Measurements from ENCODE around the gene PHAF1. TPM values are rescaled to one million over a fixed set of nuclear protein-coding genes. Genes with fewer than 3 reads are reported as not detected.
A peak's percentile ranks its signal among the peaks of the same experiment; 100 is the strongest.

Gene PHAF1
- total and polyA plus RNA-seq, 3 experiments from 2014 or later = 14.7 to 21.2 (median 20.2) TPM

DNA sequence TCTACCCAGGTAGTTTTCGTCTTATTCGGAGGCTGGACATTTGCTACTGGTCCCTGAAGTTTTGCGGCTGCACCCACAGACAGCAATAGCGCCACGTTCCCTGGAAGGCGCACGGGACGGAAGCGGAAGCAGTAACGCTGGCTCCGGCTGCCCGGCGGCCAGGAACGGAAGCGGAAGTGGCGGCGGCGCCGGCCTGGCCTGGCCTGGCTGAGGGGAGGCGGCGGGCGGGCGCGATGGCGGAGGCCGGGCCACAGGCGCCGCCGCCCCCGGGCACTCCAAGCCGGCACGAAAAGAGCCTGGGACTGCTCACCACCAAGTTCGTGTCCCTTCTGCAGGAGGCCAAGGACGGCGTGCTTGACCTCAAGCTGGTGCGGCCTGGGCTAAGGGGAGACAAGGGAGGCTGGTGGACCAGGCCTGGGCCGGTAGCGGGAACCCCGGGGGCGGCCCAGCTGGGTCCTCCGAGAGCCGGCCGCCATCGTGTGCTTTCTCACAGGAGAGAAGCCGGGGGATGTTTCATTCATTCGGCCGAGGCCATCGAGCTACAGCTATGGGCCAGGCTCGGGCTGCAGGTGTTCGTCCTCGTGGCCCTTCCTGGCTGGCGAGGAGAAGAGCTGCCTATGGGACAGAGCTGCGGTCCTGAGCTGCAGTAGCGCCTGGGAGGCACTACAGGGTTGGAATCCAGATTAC is 82.4 kb downstream of the PHAF1 start, which contains the start of gene E2F4:
Gene E2F4, plus strand, starts transcription at position 161 of the 687 bp plus-strand sequence. Its CDS starts 73 bp downstream, at position 234.
- Histone ChIP-seq H3K27ac (ENCODE audit: low read depth, low read length) (peak within 1 kb of the TSS; percentile 81), H3K36me3 (ENCODE audit: insufficient read depth, low read length) (peaks cover 30% of the 10 kb centered on the region), H3K27me3 (ENCODE audit: insufficient read depth, low read length, poor library complexity, severe bottlenecking) (no peaks in the 10 kb centered on the region), H3K9me3 (ENCODE audit: low read length) (no peaks in the 10 kb centered on the region), H3K4me3 (ENCODE audit: low read length) (peak within 1 kb of the TSS; percentile 84), H3K4me1 (ENCODE audit: insufficient read depth, low read length) (peaks cover 24% of the 10 kb centered on the region)
- peak; percentile 78 to 90 (median 81) for DNase-seq
- H3K27ac Mint-ChIP-seq = peak within 1 kb of the TSS; percentile 79 to 98 (median 94)
- no peaks in the 10 kb centered on the region for H3K9me3 Mint-ChIP-seq
- POLR2A ChIA-PET = interaction anchor here (1.3 to 1.5 kb wide), 2 partner anchors 52 to 164 kb away, joined by 4 to 9 read pairs; no protein-coding TSS in a partner anchor
- CTCF ChIA-PET = interaction anchor here (0.6 to 1.7 kb wide), 5 partner anchors 29 to 174 kb away, joined by 3 to 8 read pairs (median 3); partner anchors contain the start of gene SLC9A5
- peak within 1 kb of the TSS; percentile 84 to 95 (median 91) for H3K4me3 Mint-ChIP-seq
- peaks cover 8 to 45% (median 11%) of the 10 kb centered on the region in 3 donors for H3K36me3 Mint-ChIP-seq
- peaks cover 34 to 56% (median 52%) of the 10 kb centered on the region in 3 donors for H3K4me1 Mint-ChIP-seq
- no peaks in the 10 kb centered on the region for H3K27me3 Mint-ChIP-seq

DNA sequence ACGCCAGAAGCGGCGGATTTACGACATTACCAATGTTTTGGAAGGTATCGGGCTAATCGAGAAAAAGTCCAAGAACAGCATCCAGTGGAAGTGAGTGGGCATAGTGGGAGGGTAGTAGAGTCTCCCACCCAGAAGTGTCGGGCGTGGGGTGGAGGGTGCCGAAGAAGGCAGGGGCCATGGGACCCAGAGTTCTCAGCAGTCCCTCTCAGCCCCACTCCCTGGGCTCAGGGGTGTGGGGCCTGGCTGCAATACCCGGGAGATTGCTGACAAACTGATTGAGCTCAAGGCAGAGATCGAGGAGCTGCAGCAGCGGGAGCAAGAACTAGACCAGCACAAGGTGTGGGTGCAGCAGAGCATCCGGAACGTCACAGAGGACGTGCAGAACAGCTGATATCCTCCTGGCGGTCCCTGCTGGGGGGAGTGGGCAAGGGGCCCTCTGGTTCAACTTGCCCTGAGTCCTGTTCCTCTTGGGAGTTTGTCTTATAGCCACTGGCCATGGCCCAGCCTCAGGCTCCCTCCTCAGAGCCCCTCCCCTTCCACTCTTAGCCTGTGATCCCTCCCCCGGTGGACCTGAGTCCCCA is 83.1 kb downstream of the PHAF1 start:
- peak overlapping the region; percentile 81 for H3K27ac ChIP-seq (ENCODE audit: low read depth, low read length)
- Mint-ChIP-seq H3K4me3 (peak overlapping the region; percentile 84 to 95 (median 91)), H3K27me3 (no peaks in the 10 kb centered on the region), H3K27ac (peak overlapping the region; percentile 79 to 98 (median 92)), H3K4me1 (peaks cover 34 to 56% (median 52%) of the 10 kb centered on the region in 3 donors), H3K9me3 (no peaks in the 10 kb centered on the region), H3K36me3 (peaks cover 8 to 53% (median 11%) of the 10 kb centered on the region in 3 donors)
- peaks cover 24% of the 10 kb centered on the region for H3K4me1 ChIP-seq (ENCODE audit: insufficient read depth, low read length)
- peak overlapping the region; percentile 84 for H3K4me3 ChIP-seq (ENCODE audit: low read length)
- H3K27me3 ChIP-seq (ENCODE audit: insufficient read depth, low read length, poor library complexity, severe bottlenecking) = no peaks in the 10 kb centered on the region
- H3K9me3 ChIP-seq (ENCODE audit: low read length) = no peaks in the 10 kb centered on the region
- H3K36me3 ChIP-seq (ENCODE audit: insufficient read depth, low read length) = peaks cover 37% of the 10 kb centered on the region
- ChIA-PET CTCF (interaction anchor here (0.6 to 1.7 kb wide), 6 partner anchors 30 to 177 kb away, joined by 3 to 8 read pairs (median 3); partner anchors contain the start of gene SLC9A5), POLR2A (interaction anchor here (1.3 to 1.5 kb wide), 2 partner anchors 52 to 165 kb away, joined by 4 to 9 read pairs; no protein-coding TSS in a partner anchor)
- DNase-seq = no peak

DNA sequence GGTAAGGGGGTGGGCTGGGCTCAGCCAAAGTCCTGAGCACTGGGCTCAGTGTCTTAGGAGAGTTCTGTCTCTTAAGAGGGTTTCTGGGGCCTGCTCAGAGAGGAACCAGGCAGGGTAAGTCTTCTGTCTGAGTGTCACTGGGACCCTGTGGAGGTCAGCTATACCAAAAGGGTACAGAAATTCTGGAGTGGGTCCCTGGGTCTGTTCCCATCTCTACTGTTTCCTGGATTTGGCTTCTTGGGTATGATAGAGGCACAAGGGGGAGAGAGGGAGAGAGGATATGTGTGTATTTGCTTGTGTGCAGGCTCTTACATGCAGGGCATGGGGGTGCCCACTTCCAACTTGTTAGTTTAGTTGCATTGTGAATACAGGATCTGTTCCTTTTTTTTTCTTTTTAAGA is 83.8 kb downstream of the PHAF1 start:
- peak overlapping the region in 7 of 8 donors; percentile 79 to 98 (median 92) for H3K27ac Mint-ChIP-seq
- Histone ChIP-seq H3K36me3 (ENCODE audit: insufficient read depth, low read length) (peaks cover 42% of the 10 kb centered on the region), H3K4me1 (ENCODE audit: insufficient read depth, low read length) (peaks cover 24% of the 10 kb centered on the region), H3K27me3 (ENCODE audit: insufficient read depth, low read length, poor library complexity, severe bottlenecking) (no peaks in the 10 kb centered on the region), H3K27ac (ENCODE audit: low read depth, low read length) (peak overlapping the region; percentile 81), H3K9me3 (ENCODE audit: low read length) (no peaks in the 10 kb centered on the region), H3K4me3 (ENCODE audit: low read length) (peak overlapping the region; percentile 84)
- CTCF ChIA-PET = interaction anchor here (0.9 to 1.9 kb wide), 4 partner anchors 9 to 177 kb away, joined by 3 to 8 read pairs (median 5); no protein-coding TSS in a partner anchor
- H3K9me3 Mint-ChIP-seq = no peaks in the 10 kb centered on the region
- H3K27me3 Mint-ChIP-seq = no peaks in the 10 kb centered on the region
- no peak for DNase-seq
- H3K4me3 Mint-ChIP-seq = peak overlapping the region; percentile 84 to 95 (median 91)
- peaks cover 8 to 59% (median 11%) of the 10 kb centered on the region in 3 donors for H3K36me3 Mint-ChIP-seq
- H3K4me1 Mint-ChIP-seq = peaks cover 34 to 62% (median 52%) of the 10 kb centered on the region in 3 donors
- POLR2A ChIA-PET = interaction anchor here (1.3 to 1.5 kb wide), 2 partner anchors 51 to 165 kb away, joined by 4 to 9 read pairs; no protein-coding TSS in a partner anchor

DNA sequence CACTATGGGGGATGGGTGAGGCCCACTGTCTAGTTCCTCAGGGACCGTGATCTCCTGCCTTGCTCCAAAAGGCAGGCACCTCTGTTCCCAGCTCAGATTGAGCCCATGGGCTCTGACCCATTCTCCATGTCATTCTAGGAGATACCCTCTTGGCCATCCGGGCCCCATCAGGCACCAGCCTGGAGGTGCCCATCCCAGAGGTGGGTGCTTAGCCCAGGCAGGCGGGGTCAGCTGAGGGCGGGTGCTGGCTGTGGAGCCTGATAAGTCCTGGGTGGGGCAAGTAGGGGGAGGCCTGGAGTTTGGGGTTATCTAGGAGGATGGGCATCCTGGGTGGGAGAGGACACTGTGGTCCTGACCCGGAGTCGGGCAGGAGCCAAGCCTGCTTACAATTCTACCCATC is 84.5 kb downstream of the PHAF1 start:
- Histone ChIP-seq H3K36me3 (ENCODE audit: insufficient read depth, low read length) (peaks cover 42% of the 10 kb centered on the region), H3K9me3 (ENCODE audit: low read length) (no peaks in the 10 kb centered on the region), H3K27me3 (ENCODE audit: insufficient read depth, low read length, poor library complexity, severe bottlenecking) (no peaks in the 10 kb centered on the region), H3K27ac (ENCODE audit: low read depth, low read length) (no peak overlapping the region), H3K4me3 (ENCODE audit: low read length) (no peak overlapping the region), H3K4me1 (ENCODE audit: insufficient read depth, low read length) (peaks cover 24% of the 10 kb centered on the region)
- Mint-ChIP-seq H3K27me3 (no peaks in the 10 kb centered on the region), H3K27ac (peak overlapping the region in 6 of 8 donors; percentile 79 to 96 (median 92)), H3K9me3 (no peaks in the 10 kb centered on the region), H3K36me3 (peaks cover 8 to 60% (median 11%) of the 10 kb centered on the region in 3 donors), H3K4me1 (peaks cover 34 to 62% (median 52%) of the 10 kb centered on the region in 3 donors), H3K4me3 (peak overlapping the region; percentile 44 to 95 (median 90))
- CTCF ChIA-PET = interaction anchor here (1.3 to 1.9 kb wide), 3 partner anchors 9 to 53 kb away, joined by 3 to 8 read pairs (median 6); partner anchors contain the start of gene FHOD1
- DNase-seq = no peak
- POLR2A ChIA-PET = no interaction called here

DNA sequence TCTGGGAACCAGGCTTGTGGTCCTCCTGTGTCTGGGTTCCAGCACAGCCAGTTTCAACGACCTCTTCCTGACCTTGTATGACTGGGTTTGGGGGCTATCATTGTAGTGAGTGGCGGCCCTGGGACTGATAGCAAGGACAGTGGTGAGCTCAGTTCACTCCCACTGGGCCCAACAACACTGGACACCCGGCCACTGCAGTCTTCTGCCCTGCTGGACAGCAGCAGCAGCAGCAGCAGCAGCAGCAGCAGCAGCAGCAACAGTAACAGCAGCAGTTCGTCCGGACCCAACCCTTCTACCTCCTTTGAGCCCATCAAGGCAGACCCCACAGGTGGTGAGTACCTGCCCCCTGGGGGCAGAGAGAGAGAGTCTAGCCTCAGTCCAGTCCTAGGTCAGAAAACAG is 85.9 kb downstream of the PHAF1 start:
- no peak overlapping the region for H3K27ac ChIP-seq (ENCODE audit: low read depth, low read length)
- Mint-ChIP-seq H3K36me3 (peaks cover 8 to 71% (median 11%) of the 10 kb centered on the region in 3 donors), H3K4me3 (no peak overlapping the region), H3K9me3 (no peaks in the 10 kb centered on the region), H3K4me1 (peaks cover 34 to 62% (median 52%) of the 10 kb centered on the region in 3 donors), H3K27me3 (no peaks in the 10 kb centered on the region), H3K27ac (peak overlapping the region in 4 of 8 donors; percentile 23 to 91 (median 72))
- DNase-seq = no peak
- CTCF ChIA-PET = no interaction called here
- peaks cover 42% of the 10 kb centered on the region for H3K36me3 ChIP-seq (ENCODE audit: insufficient read depth, low read length)
- no peaks in the 10 kb centered on the region for H3K9me3 ChIP-seq (ENCODE audit: low read length)
- POLR2A ChIA-PET = no interaction called here
- H3K4me3 ChIP-seq (ENCODE audit: low read length) = no peak overlapping the region
- H3K27me3 ChIP-seq (ENCODE audit: insufficient read depth, low read length, poor library complexity, severe bottlenecking) = no peaks in the 10 kb centered on the region
- peaks cover 24% of the 10 kb centered on the region for H3K4me1 ChIP-seq (ENCODE audit: insufficient read depth, low read length)

DNA sequence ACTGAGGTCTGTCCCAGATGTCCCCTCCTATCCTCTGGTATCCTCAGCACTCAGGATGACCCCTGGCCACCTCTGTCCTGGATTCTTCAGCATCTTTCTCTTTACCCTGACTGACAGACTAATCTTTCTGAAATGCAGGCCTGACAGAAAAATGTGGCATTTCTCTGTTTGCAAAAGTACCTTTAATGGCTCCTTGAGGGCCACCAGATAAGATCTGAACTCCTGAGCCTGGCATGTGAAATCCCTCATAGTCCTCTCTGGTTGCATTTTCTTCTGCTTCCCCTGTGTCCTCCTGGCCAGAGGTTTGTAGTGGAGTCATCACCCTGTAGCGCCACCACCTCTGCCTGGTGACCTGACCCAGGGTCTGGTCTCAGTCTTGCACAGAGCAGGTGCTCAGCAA is 87.1 kb downstream of the PHAF1 start:
- Histone ChIP-seq H3K36me3 (ENCODE audit: insufficient read depth, low read length) (peaks cover 42% of the 10 kb centered on the region), H3K4me1 (ENCODE audit: insufficient read depth, low read length) (peaks cover 16% of the 10 kb centered on the region), H3K9me3 (ENCODE audit: low read length) (no peaks in the 10 kb centered on the region), H3K27ac (ENCODE audit: low read depth, low read length) (no peak overlapping the region), H3K27me3 (ENCODE audit: insufficient read depth, low read length, poor library complexity, severe bottlenecking) (no peaks in the 10 kb centered on the region), H3K4me3 (ENCODE audit: low read length) (no peak overlapping the region)
- no peak for DNase-seq
- ChIA-PET CTCF (interaction anchor here (1.5 kb wide), 2 partner anchors 8 to 12 kb away, joined by 3 to 5 read pairs; no protein-coding TSS in a partner anchor), POLR2A (no interaction called here)
- H3K4me1 Mint-ChIP-seq = peaks cover 27 to 55% (median 45%) of the 10 kb centered on the region in 3 donors
- peak overlapping the region in 2 of 8 donors; percentile 29 to 70 for H3K27ac Mint-ChIP-seq
- no peaks in the 10 kb centered on the region for H3K27me3 Mint-ChIP-seq
- peak overlapping the region in 1 of 7 donors; percentile 49 for H3K4me3 Mint-ChIP-seq
- peaks cover 8 to 80% (median 11%) of the 10 kb centered on the region in 3 donors for H3K36me3 Mint-ChIP-seq
- no peaks in the 10 kb centered on the region for H3K9me3 Mint-ChIP-seq

DNA sequence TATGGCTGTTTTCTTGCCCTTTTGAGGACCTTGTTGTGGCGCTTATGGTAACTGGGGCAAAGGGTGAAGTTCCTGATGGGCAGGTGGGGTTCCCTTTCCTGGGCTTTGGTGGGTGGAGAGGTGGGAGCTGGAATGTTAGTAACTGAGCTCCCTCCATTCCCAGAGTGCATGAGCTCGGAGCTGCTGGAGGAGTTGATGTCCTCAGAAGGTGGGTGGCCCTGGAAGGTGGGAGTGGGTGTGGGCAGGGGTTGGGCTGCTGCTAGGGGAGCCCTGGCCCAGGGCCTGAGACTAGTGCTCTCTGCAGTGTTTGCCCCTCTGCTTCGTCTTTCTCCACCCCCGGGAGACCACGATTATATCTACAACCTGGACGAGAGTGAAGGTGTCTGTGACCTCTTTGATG is 88.0 kb downstream of the PHAF1 start:
- Mint-ChIP-seq H3K36me3 (peaks cover 8 to 82% (median 11%) of the 10 kb centered on the region in 3 donors), H3K4me3 (no peak overlapping the region), H3K27ac (no peak overlapping the region), H3K27me3 (no peaks in the 10 kb centered on the region), H3K9me3 (no peaks in the 10 kb centered on the region), H3K4me1 (peaks cover 23 to 49% (median 40%) of the 10 kb centered on the region in 3 donors)
- ChIA-PET CTCF (interaction anchor here (0.9 to 1.5 kb wide), 6 partner anchors 9 to 244 kb away, joined by 3 to 5 read pairs (median 3); partner anchors contain the start of gene FHOD1), POLR2A (no interaction called here)
- Histone ChIP-seq H3K27me3 (ENCODE audit: insufficient read depth, low read length, poor library complexity, severe bottlenecking) (no peaks in the 10 kb centered on the region), H3K4me1 (ENCODE audit: insufficient read depth, low read length) (peaks cover 13% of the 10 kb centered on the region), H3K27ac (ENCODE audit: low read depth, low read length) (no peak overlapping the region), H3K36me3 (ENCODE audit: insufficient read depth, low read length) (peaks cover 42% of the 10 kb centered on the region), H3K4me3 (ENCODE audit: low read length) (no peak overlapping the region), H3K9me3 (ENCODE audit: low read length) (no peaks in the 10 kb centered on the region)
- DNase-seq = no peak
